GM18861 (cell line): Measurements from ENCODE around the gene TMEM185B.
"Not testable (repeated sequence)": the region's sequence is repeated elsewhere in the genome, so short reads cannot be mapped to it uniquely, and the experiment has no call there.

ENCODE experiments used
- ATAC-seq: cut with Tn5 transposase; IDR thresholded peaks from one replicate; pipeline ENCODE4 v1.9.1; 2021; ENCODE audit not compliant: unreplicated experiment

Gene TMEM185B

DNA sequence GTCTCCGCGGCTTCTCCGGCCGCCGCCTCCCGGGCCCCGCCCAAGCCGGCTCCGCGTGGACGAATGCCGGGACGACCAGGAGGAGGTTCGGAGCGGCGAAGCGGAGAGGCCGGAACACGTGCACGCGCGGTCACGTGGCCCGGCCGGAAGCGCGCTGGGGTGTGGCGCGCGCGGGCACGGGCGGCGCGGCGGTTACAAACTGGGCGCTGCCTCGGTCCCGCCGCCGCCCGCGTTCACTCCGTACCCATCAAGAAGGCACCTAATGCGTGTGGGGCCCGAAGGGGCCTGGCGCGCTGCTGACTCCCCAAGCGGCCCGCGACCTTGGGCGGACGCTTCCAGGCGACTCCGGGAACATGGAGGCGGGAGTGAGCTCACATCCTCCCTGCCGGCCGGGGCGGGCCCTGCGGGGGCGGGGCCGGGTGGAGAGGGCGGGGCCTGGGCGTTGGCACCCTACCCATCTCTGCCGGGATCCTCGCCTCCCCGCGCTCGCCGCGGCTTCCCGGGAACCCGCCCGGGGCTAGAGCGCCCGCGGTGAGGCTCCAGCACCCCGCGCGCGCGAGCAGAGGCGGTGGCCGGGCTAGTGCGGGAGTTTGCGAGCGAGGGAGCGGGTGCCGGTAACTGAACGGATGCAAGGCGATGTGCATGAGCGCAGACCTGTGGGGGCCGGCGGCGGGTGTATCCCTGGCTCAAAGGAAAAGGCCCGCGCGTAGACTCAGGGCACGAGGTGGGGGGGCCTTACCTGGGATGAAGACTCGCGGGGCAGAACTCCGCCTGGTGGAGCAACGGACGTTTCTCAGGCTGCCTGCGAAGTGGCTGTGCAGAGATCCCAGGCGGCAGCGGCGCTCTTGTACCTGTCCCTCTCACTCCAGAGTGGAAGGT, at the start of gene TMEM185B:
Gene TMEM185B, minus strand, starts transcription at position 367 of the 879 bp plus-strand sequence. CDS start 424 bp downstream, outside the sequence.
- ATAC-seq, result peak; percentile 73

DNA sequence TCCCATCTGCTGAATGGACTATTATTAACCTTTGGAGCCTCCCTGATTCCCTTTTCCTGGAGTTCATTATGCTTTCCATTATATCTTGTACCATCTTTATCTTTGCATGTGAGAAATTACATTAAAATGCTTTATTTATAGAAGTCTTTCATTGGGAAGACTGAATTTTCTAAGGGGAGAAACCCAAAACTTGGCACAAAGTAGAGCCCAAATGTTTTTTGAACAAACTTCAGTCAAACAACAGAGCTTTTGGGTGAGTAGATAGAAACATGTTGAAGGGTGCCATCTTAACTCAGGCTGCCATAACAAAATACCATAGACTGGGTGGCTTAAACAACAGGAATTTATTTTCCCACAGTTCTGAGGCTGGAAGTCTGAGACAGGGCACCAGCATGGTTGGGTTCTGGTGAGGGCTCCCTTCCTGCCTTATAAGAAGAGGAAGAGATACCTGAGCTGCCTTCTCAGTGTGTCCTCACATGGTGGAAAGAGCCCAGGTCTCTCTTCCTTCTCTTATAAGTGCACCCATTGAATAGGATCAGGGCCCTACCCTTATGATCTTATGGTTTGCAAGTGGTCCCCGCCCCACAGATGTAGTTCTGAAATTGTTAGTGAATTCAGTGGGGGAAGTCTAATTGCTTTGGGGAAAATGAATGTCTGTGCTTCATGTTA, 48.6 kb upstream of the TMEM185B start:
- ATAC-seq, result no peak

DNA sequence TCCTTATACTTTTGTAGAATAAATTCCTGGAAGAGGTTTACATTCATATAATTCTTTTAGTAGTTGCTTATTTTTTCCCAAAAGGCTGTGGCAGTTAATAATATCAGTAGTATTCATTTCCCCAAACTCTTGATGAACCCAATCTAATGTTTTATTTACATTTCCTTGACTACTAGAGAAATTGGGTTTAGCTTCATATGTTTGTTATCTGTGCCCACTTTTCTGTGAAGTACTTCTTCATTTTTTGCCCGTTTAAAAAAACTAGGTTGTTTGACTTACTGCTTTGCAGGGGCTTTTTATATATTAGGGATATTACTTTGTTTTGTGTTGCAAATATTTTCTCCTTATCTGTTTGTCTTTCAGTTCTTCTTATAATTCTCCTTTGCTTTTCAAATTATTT, 46.6 kb upstream of the TMEM185B start:
- ATAC-seq, result no peak

DNA sequence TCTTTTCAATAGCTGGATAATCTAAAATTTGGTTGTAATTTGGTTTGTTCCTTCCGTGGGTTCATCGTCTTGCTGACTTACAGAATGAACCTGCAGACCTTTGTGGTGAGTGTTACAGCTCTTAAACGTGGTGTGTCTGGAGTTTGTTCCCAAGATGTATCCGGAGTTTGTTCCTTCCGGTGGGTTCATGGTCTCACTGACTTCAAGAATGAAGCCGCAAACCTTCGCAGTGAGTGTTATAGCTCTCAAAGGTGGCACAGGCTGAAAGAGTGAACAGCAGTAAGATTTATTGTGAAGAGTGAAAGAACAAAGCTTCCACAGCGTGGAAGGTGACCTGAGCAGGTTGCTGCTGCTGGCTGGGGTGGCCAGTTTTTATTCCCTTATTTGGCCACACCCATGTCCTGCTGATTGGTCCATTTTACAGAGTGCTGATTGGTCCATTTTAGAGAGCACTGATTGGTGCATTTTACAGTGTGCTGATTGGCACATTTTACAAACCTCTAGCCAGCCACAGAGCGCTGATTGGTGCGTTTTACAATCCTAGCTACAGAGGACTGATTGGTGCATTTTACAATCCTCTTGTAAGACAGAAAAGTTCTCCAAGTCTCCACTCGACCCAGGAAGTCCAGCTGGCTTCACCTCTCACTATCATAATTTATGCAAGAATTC, 46.0 kb upstream of the TMEM185B start:
- ATAC-seq, result no peak

DNA sequence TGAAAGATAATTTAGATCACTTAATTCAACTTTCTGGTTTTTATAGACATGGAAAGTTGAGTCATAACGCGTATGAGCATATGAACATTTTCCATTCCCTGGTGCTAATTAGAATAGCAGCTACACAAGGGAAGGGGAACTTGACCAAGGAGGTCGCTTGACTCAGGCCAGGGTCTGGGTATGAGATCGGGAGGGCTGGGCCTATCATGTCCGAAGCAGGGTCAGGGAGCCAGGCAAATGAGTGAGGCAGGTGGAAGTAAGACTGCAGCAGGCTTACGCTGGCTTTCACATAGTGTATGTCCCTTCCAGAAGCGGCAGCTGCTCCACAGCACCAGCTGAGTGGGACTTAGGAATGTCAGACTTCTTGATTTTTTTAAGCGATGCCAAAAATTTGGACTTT, 44.1 kb upstream of the TMEM185B start:
- no peak for ATAC-seq

DNA sequence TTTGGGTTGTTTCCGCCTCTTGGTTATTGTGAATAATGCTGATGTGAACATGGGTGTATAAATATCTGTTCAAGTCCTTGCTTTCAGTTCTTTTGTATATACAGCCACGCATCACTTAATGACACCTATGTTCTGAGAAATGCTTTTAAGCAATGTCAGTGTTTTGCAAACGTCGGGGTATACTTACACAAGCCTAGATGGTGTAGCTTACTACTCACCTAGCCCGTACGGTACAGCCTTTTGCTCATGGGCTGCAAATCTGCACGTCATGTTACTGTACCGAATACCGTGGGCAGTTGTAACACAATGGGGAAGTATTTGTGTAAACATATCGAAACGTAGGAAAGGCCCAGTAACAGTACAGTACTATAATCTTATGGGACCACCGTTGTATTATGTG, 41.8 kb upstream of the TMEM185B start:
- ATAC-seq, result peak; percentile 37

DNA sequence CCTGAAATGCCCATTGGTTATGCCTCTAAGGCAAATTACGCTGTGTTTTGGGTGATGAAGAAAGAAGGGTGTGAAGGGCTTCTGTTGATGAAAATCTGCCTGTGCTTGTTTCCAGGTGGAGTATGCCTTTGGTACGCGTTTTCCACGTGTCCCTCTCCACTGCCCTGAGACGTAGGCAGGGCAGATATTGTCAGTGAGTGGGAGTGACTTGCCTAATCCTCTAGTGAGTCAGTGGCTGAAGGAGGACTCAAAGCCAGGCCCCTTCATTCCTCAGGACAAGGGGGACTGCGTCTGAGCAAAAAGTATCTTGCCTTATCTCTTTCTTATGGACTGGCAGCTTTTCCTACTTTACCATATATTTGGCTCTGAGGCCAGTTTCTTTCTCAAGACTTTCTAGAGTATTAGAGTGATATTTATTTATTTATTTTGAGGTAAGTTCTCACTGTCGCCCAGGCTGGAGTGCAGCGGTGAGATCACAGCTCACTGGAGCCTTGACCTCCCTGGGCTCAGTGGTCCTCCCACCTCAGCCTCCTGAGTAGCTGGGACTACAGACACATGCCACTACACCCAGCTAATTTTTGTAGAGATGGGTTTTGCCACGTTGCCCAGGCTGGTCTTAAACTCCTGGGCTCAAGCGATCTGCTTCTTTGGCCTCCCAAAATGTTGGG, 39.7 kb upstream of the TMEM185B start:
- no peak for ATAC-seq

DNA sequence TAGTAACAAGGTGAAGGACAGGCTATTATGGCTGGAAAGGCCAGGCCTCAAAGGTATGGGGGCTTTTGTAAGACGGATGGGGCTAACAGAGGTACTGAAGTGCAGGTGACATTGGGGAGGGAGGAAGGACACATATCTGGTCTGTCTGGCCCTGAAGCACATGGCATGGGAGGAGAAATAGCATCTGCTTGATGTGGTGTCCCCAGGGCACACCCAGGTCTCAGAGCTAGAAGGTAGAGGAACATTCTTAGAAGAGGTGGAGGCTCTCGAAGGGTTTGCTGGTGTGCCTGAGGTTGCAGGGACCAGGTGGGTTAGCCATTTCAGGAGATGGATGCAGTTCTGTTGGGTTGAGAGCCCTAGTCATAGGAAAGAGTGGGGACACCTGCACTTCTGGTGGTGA, 39.0 kb upstream of the TMEM185B start:
- no peak for ATAC-seq

DNA sequence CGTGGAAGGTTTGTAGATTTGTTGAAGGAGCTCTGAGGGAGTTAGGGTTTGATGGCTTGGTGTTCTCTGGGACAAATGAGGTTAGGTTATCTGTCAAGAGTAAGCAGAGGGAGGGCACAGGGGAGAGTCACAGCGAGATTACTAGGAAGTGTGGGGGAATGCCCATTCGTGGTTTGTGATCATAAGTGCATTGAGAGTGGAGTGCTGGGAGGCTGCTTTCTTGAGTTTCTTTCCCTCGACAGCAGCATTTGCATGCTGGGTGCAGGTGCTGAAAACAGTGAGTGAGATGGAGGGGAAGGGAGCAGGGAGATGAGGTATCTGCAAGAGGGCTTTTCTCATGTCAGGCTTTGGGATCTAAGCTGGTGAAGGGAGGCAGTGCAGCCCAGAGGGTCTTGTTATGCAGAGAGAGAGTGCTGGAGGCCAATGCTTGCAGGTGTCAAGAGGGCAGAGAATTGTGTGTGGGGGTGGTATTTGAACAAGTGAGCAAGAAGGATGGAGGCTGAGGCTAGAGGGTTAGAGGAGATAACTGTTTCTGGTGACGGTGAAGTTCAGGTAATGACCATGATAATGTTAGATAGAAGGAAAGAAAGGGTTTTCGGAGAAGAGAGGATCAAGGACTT, 38.3 kb upstream of the TMEM185B start:
- peak; percentile 73 for ATAC-seq

DNA sequence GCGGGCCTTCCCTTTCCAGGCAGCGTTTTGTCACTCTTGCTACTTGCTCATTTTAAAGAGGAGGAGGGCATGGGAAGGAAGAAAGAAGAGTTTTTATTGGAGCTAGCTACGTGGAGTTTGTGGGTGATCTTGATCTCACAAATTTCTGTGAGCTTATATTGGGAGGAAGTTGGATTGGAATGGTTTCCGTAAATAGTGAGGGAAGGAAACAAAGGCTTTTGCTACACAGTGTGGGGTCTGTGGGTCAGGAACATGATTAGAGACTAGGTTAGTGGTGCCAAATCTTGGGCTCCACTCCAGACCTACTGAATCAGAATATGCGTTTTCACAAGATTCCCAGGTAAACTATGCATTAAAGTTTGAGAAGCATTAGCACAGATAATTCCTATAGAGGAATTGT, 37.5 kb upstream of the TMEM185B start:
- ATAC-seq, result no peak

DNA sequence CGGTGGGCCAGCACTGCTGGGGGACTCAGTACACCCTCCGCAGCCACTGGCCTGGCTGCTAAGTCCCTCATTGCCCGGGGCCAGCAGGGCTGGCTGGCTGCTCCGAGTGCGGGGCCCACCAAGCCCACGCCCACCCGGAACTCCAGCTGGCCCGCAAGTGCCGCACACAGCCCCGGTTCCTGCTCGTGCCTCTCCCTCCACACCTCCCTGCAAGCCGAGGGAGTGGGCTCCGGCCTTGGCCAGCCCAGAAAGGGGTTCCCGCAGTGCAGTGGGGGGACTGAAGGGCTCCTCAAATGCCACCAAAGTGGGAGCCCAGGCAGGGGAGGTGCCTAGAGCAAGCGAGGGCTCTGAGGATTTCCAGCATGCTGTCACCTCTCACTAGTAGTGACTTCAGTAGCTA, 36.7 kb upstream of the TMEM185B start:
- ATAC-seq, result not testable (repeated sequence)

DNA sequence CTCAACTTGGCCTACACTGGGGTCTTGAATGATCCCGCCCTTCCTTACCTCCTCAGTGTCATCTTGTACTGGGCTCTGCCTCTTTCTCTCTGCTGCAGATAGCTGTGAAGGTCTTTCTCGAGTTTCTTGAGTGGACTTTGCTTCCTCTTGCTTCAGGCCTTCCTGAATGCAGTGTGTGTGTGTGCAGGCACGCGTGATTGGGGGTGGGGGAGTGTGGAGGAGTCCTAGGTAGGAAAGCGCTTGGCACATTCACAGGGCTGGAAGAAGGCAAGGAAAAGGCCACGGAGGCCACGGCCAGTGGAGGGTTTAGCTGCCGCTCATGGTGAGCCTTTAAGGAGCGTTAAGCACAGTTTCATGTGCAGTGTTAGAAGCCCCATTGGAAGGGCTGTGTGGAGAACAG, 35.0 kb upstream of the TMEM185B start:
- no peak for ATAC-seq

DNA sequence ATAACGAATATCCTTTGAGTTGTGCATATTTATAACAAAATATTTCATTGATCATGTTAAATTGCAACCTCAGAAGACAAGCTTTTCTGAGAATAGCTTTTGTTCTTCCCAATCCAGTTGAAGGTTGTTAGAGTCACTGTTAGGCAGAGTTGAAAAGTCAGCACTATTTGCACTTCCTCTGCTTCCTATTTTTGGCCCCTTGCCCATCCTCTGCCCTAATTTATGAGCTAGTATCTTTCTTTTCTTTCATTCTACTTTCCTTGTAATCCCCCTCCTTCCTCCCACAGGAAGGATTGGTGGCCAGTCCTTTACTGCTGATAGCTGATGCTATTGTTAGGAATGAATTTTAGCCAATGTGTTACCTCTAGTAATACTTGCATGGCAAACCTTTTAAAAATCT, 34.3 kb upstream of the TMEM185B start:
- no peak for ATAC-seq

DNA sequence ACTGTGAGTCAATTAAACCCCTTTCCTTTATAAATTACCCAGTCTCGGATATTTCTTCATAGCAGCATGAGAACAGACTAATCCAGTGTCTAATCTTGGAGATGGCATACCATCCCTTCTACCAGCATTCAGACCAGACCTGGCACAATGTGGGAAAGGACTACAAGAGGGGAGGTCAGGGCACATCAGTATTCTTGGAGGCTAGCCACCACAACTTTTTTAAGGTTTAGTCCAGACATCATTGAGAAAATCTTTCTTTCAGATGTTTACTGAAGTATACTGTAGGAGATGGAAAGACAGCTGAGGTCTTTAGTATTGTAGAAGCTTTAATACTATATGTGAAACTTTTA, 33.4 kb upstream of the TMEM185B start:
- ATAC-seq, result no peak

DNA sequence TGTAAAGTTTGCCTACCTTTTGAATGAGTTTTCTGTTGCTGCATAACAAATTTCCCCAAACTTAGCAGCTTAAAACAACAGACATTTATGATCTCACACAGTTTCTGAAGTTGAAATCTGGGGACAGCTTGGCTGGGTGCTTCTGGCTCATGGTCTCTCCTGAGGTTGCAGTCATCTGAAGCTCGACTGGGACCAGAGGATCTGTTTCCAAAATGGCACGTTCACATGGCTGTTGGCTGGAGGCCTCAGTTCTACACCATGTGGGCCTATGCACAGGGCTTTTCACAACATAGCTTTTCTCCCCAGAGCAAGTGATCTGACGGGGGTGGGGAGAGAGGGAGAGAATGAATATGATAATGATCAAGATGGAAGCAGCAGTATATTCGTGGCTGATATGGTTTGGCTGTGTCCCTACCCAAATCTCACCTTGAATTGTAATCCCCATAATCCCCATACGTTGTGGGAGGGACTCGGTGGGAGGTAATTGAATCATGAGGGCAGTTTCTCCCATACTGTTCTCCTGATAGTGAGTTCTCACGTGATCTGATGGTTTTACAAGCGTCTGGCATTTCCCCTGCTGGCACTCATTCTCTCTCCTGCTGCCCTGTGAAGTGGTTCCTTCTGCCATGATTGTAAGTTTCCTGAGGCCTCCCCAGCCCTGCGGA, 32.9 kb upstream of the TMEM185B start:
- ATAC-seq, result no peak

DNA sequence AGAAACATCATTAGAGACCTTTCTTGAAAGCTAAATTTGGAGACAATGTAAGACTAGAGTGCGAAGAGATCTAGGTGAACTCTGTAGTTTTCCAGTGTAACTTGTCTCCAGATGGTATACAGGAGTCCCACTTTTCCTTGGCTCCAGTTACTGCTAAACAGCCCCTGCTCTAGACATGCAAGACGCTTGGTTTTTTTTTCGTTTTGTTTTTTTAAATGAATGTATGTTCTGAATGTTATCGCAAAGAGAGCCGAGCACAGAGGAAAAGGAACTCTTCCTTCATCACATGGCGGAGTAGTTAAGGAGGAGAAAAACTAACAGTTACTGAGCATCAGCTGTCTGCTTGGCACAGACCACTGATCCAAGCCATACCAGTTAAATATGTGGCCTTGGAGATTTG, 31.9 kb upstream of the TMEM185B start:
- no peak for ATAC-seq

DNA sequence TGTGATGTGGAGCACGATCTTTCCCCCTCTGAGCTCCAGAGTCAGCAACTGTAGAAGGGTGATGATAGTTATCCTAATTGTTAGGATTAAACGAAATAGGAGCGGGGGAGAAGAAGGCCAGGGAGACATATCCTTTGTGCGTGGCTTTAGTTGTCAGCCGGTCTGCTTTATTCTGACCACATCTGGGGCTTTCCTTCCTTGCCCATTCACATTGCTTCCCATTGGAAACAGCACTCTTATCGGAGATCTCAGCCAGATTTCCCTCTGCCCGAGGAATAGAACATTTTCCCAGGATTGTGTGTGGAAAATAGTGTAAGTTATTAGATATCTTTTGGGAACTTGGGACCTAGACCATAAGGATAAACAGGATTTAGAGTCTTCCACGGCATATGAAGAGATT, 31.0 kb upstream of the TMEM185B start:
- no peak for ATAC-seq

DNA sequence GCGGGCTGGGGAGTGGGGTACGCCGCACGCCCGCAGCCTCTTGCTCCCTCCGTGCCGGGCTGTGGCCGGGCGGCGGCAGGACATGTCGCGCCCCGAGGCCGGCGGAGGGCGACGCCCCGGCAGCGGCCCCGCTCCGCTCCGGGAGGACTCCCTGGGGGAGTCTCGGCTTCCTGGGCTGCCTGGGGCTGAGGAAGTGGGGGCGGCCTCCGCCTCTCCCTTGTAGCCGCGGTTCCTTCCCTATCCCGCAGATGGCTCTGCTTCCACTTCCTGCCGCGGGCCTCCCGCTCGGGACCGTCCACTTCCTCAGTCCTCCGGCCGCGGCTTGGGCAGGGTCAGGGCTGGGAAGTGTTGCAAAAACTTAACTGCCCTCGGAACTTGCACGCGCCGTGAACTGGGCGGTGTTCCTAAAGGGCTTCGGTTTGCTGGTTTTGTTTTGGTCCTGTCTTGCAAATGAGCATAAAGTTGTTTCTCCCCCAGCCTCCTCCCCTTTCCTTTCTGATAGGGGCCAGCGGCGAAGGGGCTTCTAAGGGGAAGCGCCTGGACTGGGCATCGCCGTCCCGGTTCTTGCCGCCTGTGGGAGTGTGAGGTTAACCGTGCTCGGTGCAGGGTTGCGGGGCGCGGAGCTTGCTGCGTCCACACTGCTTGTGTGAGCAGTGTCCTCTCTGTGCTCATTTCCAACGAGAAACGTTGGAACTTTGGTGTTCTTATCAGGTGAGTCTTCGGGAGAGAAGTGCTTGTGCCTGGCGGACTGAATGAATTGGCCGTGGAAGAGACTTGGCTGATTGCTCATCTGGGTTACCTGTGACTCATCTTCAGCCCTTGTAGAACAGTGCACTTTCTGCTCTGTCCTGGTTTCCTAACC, 30.1 kb upstream of the TMEM185B start:
- ATAC-seq, result no peak

DNA sequence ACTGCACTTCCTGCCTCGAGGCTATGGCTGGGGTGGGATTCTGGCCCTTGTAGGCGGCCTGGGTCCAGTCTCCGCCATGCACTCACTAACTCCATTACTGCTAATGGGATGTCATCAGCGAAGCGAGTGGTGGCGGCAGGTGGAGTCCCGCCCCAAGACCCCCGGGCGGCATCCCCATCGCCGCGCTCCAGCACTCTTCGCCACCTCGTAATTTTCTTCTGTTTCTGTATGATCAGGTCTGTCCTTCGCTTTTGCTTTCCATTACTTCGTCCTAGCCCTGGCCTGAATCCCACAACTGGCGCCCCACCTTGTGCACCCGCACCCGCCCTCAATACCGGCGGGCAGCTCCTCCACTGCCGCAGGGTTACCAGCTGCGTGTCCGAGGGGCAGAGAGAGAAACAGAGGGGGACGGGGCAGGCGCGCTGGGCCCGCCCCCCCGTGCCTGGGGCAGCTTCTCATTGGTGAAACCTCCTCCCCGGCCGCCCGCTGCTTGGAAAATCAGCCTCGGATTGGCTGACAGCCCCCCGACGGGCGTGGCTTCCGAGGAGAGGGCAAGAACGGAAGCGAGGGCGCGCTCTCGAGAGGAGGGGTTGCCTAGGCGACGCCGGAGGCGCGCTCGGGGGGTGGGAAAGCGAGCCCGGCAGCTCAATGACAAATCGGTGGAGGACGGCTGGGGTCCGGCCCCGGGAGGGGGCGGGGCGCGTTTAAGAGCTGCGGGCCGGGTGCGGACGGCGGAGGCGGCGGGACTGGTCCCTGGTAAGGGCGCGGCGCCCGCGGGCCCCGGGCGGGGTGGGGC, 29.2 kb upstream of the TMEM185B start, which contains the start of gene RALB:
Gene RALB, plus strand, starts transcription at position 628 of the 796 bp plus-strand sequence. CDS start 25,813 bp downstream, outside the sequence.
- peak; percentile 91 for ATAC-seq
